GM20431 (cell line): ENCODE results near the gene MYO1B.

Source experiments
- in situ Hi-C: fragments of 300-500 bp; cut with MseI, MboI; formaldehyde crosslinking; loops from one replicate; pipeline ENCODE4 v1.15.0; 2020; ENCODE audit warnings: low sequenced_read_pairs; ENCODE audit not compliant: unreplicated experiment

Gene MYO1B

GRCh38 chr2:191292869-191293268 lies 47.7 kb downstream of the MYO1B start:
- in situ Hi-C loops = no loop called here

GRCh38 chr2:191295088-191295487 lies 49.9 kb downstream of the MYO1B start:
- in situ Hi-C loops = no loop called here

GRCh38 chr2:191296083-191297006 lies 51.1 kb downstream of the MYO1B start:
- in situ Hi-C loops = no loop called here

- in situ Hi-C loops = no loop called here
Measured at GRCh38 chr2:191297033-191297432, 51.8 kb downstream of the MYO1B start.

GRCh38 chr2:191298306-191298705 lies 53.1 kb downstream of the MYO1B start:
- in situ Hi-C loops = no loop called here

GRCh38 chr2:191299010-191299409 lies 53.8 kb downstream of the MYO1B start:
- in situ Hi-C loops = no loop called here

GRCh38 chr2:191299866-191300265 lies 54.7 kb downstream of the MYO1B start:
- in situ Hi-C loops = no loop called here

- in situ Hi-C loops = no loop called here
Measured at GRCh38 chr2:191301971-191302370, 56.8 kb downstream of the MYO1B start.

GRCh38 chr2:191302459-191303139 lies 57.4 kb downstream of the MYO1B start:
- in situ Hi-C loops = no loop called here

- in situ Hi-C loops = no loop called here
Measured at GRCh38 chr2:191303140-191304005, 58.2 kb downstream of the MYO1B start.

- in situ Hi-C loops = no loop called here
Measured at GRCh38 chr2:191304939-191305875, 60.0 kb downstream of the MYO1B start.

- in situ Hi-C loops = no loop called here
Measured at GRCh38 chr2:191308026-191308425, 62.8 kb downstream of the MYO1B start.

- in situ Hi-C loops = no loop called here
Measured at GRCh38 chr2:191311156-191311555, 66.0 kb downstream of the MYO1B start.

GRCh38 chr2:191311627-191312026 lies 66.4 kb downstream of the MYO1B start:
- in situ Hi-C loops = no loop called here

GRCh38 chr2:191312163-191312562 lies 67.0 kb downstream of the MYO1B start:
- in situ Hi-C loops = no loop called here

- in situ Hi-C loops = no loop called here
Measured at GRCh38 chr2:191312662-191313061, 67.5 kb downstream of the MYO1B start.

- in situ Hi-C loops = no loop called here
Measured at GRCh38 chr2:191314697-191315364, 69.6 kb downstream of the MYO1B start.

- in situ Hi-C loops = no loop called here
Measured at GRCh38 chr2:191315365-191315752, 70.2 kb downstream of the MYO1B start.
